Gastrocnemius medialis (tissue), 4 donors: ENCODE measurements around the gene MUC5B.

Experiments
- CTCF ChIP-seq, 5 experiments: fragments of 450-650 bp in 3 of 5; fragments of 200-600 bp in 2 of 5; sonication (generic) in 2 of 5; IDR thresholded peaks in 4 of 5; conservative IDR thresholded peaks in 1 of 5; 1 replicate in 4 of 5; 2 replicates in 1 of 5; pipeline ENCODE4 v1.5.1; 2016 to 2019; ENCODE audit warnings: antibody characterized with exemption in 5 of 5, mild to moderate bottlenecking in 3 of 5, moderate library complexity in 3 of 5
- POLR2A ChIP-seq, 2 donors: fragments of 450-650 bp; IDR thresholded peaks; one replicate each; pipeline ENCODE4 v1.6.1; 2017; ENCODE audit warnings: antibody characterized with exemption in 2 of 2, mild to moderate bottlenecking in 2 of 2, moderate library complexity in 2 of 2

- TF ChIP-seq CTCF (IDR thresholded peaks at IDR 0.05 in 4 of 5, conservative IDR thresholded peaks at IDR 0.05 in 1 of 5), result no peak
- TF ChIP-seq POLR2A (IDR thresholded peaks at IDR 0.05), result no peak
Measured at GRCh38 chr11:1223346-1224110, 662 bp downstream of the MUC5B start.
